Spleen (tissue), 7 donors: ENCODE measurements around the gene RELCH.

Source experiments
- POLR2A ChIP-seq, 3 donors: fragments of 450-650 bp; IDR thresholded peaks; one replicate each; pipeline ENCODE4 v1.5.1; 2017; ENCODE audit warnings: antibody characterized with exemption in 3 of 3, mild to moderate bottlenecking in 1 of 3
- TF ChIP-seq, protein P1 (sequence below), 11 experiments: fragments of 200-600 bp in 7 of 11; fragments of 450-650 bp in 4 of 11; sonication (generic) in 4 of 11; IDR thresholded peaks in 8 of 11; conservative IDR thresholded peaks in 3 of 11; 1 replicate in 7 of 11; 2 replicates in 4 of 11; pipeline versions ENCODE4 v1.4.0 to v1.8.0; 2016 to 2021; ENCODE audit warnings: antibody characterized with exemption in 11 of 11, inconsistent platforms in 4 of 11, mild to moderate bottlenecking in 1 of 11
- donor health status: DM: no; HTN: no; CAD: no; lungs with moderate emphysema.
- donor health status: DM: no; HTN: no; CAD: no.
- donor health status: DM: no; HTN: no; CAD: no.

DNA sequence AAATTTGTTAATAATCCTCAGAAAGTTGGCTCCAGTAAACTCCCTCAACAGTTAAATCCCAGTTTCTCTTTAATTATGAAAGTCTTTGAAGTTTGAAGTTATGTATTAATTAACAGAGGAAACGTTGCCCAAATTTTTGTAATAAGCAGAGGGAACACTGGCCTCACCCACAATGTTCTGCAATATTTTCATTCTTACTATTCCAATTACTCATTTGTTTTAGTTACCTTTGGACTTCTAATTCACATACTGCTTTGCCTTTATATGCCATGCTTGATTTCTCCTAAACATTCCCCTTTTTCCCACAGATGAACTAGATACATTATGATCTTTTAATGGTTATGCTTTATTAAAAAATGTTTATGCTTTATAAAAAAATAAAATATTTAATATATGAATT, 61.3 kb downstream of the RELCH start:
- TF ChIP-seq, protein P1, sequence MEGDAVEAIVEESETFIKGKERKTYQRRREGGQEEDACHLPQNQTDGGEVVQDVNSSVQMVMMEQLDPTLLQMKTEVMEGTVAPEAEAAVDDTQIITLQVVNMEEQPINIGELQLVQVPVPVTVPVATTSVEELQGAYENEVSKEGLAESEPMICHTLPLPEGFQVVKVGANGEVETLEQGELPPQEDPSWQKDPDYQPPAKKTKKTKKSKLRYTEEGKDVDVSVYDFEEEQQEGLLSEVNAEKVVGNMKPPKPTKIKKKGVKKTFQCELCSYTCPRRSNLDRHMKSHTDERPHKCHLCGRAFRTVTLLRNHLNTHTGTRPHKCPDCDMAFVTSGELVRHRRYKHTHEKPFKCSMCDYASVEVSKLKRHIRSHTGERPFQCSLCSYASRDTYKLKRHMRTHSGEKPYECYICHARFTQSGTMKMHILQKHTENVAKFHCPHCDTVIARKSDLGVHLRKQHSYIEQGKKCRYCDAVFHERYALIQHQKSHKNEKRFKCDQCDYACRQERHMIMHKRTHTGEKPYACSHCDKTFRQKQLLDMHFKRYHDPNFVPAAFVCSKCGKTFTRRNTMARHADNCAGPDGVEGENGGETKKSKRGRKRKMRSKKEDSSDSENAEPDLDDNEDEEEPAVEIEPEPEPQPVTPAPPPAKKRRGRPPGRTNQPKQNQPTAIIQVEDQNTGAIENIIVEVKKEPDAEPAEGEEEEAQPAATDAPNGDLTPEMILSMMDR (IDR thresholded peaks at IDR 0.05 in 8 of 11, conservative IDR thresholded peaks at IDR 0.05 in 3 of 11): no peak
- no peak for TF ChIP-seq POLR2A (IDR thresholded peaks at IDR 0.05)
